Stimulated activated CD8-positive, alpha-beta memory T cell treated with anti-CD3 and anti-CD28 coated beads, Interleukin-4, amount 100 ng/mL, for 24 hours (primary cell): ENCODE results near the gene RNF187.
A peak's percentile ranks its signal among the peaks of the same experiment; 100 is the strongest.

Experiments
- DNase-seq: peaks from one replicate; pipeline ENCODE4 v3.0.0-alpha.2; 2020; ENCODE audit warnings: low read depth

Gene RNF187

DNA sequence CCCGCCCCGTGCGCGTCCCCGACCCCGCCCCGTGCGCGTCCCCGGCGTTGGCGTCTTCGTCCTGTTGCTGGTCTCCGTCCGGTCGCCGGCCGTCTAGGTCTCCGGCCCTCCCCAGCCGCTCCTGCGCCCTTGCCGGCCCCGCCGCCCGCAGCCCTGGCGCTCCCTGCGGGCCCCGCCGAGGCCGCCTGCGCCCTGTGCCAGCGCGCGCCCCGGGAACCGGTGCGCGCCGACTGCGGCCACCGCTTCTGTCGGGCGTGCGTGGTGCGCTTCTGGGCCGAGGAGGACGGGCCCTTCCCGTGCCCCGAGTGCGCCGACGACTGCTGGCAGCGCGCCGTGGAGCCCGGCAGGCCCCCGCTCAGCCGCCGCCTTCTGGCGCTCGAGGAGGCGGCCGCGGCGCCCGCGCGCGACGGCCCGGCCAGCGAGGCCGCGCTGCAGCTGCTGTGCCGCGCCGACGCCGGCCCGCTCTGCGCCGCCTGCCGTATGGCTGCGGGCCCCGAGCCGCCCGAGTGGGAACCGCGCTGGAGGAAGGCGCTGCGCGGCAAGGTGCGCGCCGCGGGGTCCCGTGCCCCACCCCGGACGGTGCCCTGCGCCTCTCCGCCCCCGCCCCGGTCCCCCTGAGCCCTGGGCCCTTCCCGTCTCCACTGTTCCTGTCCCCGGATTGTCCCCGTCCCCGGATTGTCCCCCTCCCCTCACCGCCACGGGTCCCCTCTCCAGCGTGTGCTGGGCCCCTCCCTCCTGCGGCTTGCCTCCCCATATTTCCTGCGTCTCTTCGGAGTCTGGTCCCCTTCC lies at the start of gene RNF187:
RNF187 (plus strand) TSS at position 47 of the 789 bp plus-strand sequence.
- peak; percentile 81 for DNase-seq

DNA sequence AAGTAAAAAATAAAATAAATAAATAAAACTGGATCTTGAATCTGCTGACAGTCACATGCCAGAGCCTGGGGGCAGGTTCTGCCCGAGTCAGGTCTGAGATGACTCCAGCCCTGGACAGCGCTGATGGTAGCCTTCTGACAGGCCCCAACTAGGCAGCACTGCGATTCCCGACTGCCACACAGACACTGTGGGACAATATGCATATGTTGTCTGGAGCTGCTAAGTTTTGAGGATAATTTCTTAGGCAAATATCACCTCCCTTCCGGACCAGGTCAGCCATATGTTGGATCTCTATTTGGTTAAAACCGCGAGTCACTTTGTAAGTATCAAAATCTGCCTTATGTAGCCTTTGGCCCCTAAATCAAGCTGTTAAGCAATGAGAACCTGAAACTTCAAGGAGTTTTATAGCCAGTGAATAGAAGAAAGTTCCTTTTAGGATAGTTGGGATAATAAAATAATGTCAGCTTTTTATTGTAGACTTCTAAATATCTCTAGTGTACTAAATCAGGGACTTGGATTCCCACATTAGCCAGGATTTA lies 49.7 kb upstream of the RNF187 start:
- no peak for DNase-seq

DNA sequence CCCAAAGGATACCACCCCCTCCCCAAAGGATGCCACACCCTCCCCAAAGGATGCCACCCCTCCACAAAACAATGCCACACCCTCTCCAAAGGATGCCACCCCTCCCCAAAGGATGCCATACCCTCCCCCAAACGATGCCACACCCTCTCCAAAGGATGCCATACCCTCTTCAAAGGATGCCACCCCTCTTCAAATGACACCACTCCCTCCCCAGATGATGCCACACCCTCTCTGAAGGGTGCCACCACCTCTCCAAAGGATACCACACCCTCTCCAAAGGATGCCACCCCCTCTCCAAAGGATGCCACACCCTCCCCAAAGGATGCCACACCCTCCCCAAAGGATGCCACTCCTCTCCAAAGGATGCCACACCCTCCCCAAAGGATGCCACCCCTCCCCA lies 48.9 kb upstream of the RNF187 start:
- DNase-seq, result no peak

DNA sequence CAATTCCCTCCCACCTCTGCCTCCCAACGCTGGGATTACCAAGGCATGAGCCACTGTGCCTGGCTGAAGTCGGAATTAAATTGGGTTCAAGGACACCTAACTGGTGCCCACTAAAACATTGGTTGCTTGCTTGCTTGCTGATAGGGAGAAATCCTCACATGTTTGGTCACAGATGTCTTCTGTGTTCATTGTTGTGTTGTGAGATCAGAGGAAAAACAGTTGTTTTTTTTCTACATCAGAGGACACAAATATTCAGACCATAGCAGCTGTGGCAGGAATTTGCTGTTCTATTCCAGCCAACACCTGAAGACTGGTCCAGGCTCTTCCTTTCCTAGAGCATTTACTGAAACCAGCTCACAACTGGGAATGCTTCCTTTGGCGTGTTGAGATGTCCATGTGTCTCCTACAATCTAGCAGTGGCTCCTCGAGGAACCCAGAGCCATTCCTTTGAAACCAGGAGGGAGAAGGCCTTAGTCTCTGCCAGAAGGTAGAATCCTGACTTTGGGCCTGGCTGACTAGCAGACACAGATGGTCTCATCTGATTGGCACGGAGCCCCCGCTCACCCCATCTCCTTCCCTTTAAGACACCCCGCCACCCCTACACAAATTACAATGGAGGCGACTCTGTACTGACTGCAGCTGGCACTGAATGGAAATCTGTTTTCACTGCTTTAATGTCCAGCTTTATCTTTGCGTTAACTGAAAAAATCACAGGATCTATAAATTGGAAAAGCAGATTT lies 46.3 kb upstream of the RNF187 start:
- DNase-seq, result no peak

DNA sequence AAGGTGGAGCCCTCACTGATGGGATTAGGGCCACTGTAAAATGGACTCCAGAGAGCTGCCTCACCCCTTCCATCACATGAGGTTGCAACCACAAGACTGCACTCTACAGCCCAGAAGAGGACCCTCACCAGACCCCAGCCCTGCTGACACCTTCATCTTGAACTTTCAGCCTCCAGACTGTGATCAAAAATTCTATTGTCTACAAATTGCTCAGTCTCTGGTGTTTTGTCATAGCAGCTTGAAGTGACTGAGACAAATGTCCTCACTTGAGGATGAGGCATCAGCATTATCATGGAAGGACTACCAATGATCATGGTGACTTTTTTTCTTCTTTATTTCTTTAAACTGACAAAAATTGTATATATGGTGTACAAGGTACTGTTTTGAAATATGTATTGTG lies 43.8 kb upstream of the RNF187 start:
- DNase-seq, result no peak

DNA sequence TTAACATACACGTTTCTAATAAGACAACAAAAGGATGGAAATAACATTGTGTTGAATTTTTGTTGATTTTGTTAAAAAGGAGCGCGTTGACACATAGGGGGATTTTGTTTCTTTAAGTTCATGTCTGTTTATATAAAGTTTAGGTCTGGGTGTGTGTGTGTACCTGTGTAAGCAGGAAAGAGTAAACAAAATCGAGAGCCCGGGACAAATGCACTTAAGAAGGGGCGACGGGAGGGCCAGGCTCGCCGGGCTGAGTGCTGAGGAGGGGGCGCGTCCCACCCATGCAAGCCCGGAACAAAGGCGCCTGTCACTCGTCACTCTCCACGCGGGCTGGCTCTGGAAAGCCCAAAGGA lies 41.7 kb upstream of the RNF187 start:
- DNase-seq, result no peak

DNA sequence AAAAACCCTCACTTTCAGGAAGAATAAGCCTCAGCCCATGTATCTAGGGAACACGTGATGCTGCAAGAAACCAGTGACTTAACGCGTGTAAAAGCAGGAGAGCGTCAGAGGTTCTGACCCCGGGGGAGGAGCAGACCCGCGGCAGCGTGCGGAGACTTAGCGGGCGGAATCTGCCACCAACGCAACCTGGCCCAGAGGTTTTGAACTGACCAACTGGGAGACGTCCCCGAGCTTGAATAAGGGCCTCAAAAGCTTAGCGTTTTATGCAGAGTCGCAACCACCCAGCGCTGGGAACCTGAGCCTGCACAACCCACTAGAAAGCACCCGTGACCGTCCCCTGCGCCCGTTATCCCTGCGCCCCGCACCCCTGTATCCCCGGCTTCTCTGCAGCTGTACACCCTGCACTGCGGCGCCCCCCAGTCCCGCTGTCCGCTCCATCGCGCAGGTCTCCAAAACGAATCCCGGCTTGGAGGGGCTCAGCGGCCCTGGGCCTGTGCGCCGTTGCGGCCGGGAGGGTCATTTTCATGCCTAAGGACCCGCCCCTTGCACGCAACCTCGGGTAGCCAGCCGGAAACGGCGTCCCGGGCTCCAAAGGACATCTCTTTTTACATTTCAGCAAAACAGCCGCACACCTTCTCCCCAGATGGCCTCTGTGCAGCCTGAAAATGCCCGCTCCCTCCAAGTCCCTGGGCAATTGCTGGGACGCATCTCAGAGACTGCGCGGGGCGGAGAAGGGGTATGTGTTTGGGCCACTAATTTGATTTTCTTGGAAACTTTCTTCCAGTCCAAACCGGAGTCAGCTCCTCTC lies 41.1 kb upstream of the RNF187 start:
- DNase-seq, result no peak

DNA sequence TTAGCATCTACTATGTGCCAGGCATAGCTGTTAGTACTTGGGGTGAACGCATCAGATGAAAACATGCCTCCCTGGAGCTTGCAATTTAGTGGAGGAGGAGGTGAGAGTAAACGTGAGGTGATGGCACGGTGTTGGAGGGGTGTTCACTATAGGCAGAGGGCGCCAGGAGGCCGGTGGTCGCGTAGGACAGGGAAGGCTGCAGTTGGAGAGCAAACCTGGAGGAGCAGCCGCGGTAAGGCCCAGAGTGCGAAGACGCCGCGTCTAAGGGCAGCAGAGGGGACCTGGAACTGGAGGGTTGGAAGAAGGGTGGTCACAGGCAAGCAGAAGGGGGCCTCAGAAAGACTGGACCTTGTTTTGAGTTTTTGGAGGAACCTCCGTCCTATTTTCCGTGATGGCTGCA lies 40.3 kb upstream of the RNF187 start:
- DNase-seq, result no peak

DNA sequence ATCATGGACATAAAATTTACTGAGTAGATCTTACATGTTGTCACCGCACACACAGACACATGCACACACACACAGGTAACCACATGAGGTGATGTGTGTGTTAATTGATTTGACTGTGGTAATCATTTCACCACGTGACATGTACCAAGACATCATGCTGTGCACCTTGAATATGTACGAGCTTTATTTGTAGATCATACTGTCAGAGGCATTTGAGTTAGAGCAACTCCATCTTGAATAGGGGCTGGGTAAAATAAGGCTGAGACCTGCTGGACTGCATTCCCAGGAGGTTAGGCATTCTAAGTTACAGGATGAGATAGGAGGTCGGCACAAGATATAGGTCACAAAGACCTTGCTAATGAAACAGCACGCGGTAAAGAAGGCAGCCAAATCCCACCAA lies 38.8 kb upstream of the RNF187 start:
- no peak for DNase-seq

DNA sequence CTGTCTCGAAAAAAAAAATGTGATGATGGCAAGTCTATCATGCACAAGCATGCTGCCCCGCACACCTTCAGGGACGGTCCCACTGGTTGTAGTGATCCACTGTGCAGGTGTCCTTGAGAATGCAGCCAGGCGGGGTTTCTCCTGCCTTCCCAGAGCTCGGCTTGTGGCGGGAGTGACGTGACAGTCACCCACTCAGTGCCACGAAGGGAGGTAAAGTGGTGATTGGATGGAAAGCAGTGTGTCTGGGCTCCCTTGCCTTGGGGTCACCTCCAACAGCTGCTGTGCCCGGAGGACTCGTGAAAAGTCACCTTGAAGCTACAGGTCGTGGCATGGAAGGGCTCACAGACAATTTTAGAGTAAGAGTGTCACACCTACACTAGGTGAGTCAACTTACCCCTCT lies 37.0 kb upstream of the RNF187 start:
- DNase-seq, result no peak

DNA sequence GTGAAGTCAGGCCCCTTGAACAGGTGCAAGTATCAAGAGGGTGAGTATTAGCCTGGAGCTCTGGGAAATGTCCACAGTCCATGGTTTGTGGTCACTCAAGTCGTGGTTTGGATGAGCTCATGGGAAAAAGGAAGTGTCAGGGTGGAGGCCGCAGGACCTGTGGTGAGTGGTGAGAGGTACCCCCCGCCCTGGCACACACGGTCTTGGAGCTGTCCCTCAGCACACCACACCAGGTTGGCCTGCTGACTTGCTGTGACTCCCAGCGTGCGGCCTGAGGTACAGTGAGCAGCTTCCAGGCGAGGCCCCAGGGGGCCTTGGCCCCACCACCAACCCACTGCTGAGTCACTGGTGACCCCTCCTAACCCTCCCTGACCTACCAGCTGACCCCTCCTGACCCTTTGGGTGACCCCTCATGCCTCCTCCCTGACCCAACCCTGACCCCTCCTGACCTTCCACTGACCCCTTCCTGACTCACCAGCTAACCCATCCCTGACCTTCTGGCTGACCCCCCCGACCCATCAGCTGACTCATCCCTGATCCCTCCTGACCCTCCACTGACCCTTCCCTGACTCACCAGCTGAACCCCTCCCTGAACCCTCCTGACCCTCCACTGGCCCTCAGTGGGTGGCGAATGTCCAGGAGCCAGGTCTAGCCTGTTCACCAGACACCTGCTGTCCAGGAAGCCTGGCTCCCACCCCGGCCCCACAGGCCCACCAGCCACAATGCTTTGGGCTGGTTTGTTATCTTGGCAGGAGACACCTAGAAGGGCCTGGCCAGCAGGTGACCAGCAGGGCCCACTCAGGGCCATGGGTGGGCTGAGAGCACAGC lies 34.8 kb upstream of the RNF187 start:
- no peak for DNase-seq

DNA sequence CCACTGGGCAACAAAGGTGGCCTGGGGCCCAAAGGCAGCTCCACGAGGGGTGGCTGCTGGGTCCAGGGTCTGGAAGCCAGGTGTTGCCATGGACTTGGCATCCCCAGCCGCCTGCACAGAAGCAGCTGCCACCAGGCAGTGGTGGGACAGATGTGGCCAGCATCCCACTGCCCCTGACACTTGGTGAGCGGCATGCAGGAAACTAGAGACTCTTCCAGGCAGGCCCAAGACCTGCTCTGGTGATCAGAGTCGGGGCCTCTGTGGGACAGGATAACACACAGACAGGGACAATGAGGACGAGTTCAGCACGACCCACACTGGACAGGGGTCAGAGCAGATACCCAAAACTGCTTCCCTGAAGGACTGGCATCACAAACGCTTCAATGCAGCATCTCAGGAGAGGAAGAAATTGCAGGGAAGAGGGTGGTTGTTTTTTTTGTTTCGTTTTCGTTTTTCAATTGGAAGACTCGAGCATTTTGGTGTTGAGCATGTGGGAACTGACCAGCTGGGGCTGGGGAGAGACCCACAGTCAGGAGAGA lies 34.1 kb upstream of the RNF187 start:
- no peak for DNase-seq

DNA sequence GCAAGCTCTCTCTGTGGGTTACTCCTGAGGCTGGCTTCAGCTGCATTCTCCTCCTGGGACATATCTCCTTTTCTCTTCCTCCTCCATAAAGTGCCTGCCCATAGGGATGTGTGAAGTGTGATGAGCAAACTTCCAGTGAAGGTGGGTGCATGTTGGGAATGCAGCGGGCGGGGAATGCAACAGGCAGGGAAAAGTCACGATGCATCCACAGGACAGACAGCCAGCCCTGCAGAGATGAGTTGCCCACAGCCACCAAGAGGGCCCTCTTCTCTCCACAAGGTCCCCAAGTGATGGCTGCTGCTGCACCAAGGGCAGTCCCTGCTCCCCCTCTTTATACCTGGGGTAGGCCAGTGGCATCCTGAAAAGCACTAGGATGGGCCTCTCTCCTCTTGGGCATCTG lies 33.6 kb upstream of the RNF187 start:
- DNase-seq, result no peak

DNA sequence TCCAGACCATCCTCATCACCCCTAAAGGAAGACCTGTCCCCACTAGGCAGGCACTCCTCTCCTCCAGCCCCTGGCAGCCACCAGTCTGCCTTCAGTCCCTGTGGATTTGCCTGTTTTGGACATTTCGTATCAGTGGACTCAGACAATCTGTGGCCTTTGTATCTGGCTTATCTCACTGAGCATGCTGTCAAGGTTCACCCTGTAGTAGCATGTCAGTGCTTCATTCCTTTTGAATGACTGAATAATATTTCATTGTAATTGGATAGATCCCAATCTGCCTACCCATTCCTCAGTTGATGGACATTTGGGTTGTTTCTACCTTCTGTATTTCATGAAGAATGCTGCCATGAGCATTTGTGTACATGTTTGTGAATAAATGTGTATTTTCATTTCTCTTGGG lies 32.9 kb upstream of the RNF187 start:
- DNase-seq, result no peak

DNA sequence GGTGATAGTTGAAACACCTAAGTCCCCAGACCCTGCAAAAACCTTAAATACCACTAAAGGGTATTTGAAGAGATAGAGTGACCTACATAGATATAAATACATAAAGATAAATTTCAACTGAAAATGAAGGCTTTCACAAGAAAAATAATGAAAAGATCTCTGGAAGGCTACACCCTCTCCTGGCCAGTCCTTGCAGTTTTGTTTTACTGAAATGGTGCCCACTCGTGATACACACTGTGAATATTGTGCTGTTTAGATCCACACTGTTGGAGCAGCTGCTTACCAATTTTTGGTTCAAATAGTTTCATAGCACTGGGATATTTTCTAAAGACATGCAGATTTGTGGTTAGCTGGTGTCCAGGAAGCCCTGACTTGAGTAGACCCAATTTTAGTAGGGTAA lies 31.5 kb upstream of the RNF187 start:
- no peak for DNase-seq

DNA sequence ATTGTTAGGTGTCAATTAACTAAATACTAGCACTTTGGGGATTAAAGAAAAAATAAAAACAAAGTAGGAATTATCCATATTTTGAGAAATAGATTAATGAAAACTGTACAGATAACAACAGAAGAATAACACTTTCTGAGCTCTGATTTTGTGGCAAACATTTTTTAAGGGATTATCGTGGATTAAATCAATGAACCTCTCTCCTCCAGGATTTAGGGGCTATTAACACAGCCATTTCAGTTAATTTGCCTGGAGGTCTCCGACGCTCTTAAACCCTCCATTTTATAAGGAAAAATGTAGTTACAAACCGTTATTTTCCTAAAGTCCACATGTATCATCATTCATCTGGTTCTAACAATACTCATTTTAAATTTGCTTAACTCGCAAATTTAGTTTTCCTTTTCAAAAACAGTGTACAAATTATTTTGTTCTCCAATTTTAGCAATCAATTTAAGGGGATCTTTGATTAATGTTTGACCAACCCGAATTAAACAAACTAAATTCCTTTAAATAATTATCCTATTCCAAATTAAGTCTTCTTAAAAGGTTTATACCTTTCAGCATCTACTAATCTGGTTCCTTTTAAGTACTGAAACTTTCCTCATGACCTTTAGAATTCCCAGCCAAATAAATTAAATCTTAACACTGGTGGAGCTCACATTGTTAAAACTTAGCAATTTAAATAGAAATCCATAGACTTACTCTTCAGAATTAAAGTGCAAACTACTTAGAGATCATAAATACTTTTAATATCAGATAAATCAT lies 30.7 kb upstream of the RNF187 start:
- no peak for DNase-seq

DNA sequence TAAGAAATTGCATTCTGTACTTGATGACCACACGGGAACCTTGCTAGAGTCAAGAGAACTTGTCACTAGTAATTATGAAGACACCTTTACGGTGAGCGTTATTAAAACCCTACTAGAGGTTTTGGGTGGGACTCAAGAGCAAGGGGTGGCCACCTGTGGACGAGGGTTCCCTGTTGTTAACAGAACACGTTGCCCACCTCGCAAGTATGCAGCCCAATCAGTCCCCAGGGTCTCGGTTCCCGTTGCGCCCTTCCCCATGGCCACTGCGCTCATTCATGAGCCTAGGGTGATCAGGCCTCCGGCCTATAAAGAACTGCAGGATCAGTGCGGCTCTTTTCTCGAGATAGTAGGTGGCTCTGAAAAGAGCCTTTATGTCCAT lies 30.2 kb upstream of the RNF187 start:
- DNase-seq, result no peak

DNA sequence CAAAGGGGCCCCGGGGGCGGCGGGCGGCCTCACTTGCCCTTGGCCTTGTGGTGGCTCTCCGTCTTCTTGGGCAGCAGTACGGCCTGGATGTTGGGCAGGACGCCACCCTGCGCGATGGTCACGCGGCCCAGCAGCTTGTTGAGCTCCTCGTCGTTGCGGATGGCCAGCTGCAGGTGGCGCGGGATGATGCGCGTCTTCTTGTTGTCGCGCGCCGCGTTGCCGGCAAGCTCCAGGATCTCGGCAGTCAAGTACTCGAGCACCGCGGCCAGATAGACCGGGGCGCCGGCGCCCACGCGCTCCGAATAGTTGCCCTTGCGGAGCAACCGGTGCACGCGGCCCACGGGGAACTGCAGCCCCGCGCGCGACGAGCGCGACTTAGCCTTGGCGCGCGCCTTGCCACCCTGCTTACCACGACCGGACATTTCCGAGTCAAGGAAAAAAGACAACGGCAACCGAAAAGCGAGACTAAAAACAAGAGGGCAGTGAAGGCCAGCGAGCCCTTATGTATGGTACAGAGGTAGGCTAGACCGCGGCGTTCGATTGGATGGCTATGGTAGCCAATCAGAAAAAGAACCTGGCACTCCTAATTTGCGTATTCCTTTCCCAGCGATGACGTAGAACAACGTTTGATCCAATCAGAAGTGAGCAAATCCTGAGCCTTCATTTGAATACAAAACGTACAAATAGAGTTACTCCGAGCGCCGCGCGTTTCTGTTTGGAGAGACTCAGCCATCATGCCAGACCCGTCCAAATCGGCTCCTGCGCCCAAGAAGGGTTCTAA lies 29.6 kb upstream of the RNF187 start:
- peak; percentile 66 for DNase-seq

DNA sequence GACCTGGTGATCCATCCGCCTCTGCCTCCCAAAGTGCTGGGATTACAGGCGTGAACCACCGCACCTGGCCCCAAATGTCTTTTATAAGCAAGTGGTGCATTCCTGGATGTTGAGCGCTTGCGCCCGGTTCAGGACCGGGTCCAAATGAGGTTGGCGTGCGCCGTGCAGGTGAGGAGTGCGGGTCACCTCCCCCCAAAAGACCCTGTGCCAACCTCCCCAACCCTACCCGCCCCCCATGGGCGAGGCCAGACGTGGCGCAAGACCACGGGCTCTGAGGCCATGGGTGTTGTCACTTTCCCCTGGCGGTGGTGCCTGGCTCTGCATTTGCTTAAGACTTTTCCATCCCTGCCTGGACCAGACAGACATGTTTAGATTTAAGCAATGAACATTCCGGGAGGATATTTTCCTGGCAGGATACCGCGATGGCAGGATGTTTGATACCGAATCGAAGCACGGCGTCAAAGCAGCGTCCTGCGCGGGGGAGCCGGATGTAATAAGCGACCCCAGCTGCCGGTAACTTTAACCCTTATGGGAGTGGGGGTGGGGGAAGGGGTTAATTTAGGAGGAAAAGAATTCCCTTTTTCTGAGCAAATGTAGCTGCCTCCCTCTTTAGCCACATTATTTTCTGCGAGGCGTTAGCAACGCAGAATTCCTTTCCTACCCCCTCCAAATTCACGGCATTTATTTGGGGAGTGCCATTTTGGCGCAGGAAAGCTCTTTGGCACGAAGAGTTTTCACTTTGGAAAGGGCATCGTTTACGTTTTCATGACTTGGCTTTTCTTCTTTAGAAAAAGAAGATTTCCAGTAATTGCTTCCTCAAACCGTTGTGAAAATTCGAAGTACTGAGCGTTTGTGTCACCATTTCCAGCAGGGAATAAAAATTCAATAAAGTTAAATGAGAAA lies 27.8 kb upstream of the RNF187 start:
- DNase-seq, result no peak
